Activated naive CD8-positive, alpha-beta T cell (primary cell): ENCODE results near the gene SLC25A23.

Source experiments
- H3K27ac Mint-ChIP-seq: one replicate; pipeline ENCODE4 v1.8.0; 2021; ENCODE audit warnings: mixed read lengths
- H3K27me3 Mint-ChIP-seq: one replicate; pipeline ENCODE4 v1.8.0; 2021; ENCODE audit warnings: mixed read lengths
- H3K36me3 Mint-ChIP-seq: one replicate; pipeline ENCODE4 v1.8.0; 2021; ENCODE audit warnings: mixed read lengths
- H3K4me1 Mint-ChIP-seq: one replicate; pipeline ENCODE4 v1.8.0; 2021; ENCODE audit warnings: low read depth, mixed read lengths
- H3K4me3 Mint-ChIP-seq: one replicate; pipeline ENCODE4 v1.8.0; 2021; ENCODE audit warnings: mild to moderate bottlenecking, mixed read lengths
- H3K9me3 Mint-ChIP-seq: one replicate; pipeline ENCODE4 v1.8.0; 2021; ENCODE audit warnings: low read depth, mixed read lengths

SLC25A23 gene

DNA sequence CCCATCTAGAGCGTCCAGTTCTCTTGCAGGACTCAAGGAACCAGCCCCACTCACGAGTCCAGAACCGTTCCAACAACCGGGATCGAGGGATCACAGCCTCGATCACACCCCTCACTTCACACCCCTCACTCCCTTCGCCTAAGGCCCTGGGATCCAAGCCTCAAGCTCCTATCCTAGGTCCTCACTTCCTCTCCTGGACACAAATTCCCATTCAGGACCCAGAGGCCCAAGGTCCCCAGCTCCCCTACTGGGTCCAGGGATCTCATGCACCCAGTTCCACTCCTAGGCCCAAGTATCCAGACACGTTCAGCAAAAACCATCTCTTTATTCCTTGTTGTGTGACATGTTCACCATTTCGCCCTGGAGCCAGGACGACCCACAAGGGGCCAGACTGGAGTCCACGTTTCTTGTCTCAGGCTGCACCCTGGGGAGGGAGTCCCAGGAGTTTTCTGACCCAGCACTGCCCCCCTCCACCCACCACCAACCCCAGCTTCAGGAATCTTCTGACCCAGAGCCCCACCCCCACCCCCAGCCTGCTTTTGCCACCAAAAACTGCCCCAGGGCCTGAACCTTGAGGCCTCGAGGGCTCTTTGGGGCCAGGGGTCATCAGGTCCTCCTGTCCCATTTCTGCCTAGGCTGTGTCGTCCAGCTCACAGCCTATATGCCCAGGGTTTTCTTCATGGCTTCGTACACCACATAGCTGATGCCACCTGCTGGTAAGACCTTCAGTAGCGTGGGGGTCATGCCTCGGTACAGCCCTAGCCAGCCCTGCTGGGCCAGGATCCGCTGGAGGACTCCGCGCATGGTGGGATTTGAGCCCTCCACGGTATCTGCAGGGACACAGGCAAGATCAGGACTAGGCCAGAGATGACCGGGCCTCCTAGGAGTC, 33.6 kb downstream of the SLC25A23 start:
- peak overlapping the region; percentile 83 for H3K4me3 Mint-ChIP-seq
- peak overlapping the region; percentile 90 for H3K27ac Mint-ChIP-seq
- H3K9me3 Mint-ChIP-seq, result no peaks in the 10 kb centered on the region
- no peaks in the 10 kb centered on the region for H3K27me3 Mint-ChIP-seq
- peaks cover 32% of the 10 kb centered on the region for H3K4me1 Mint-ChIP-seq
- H3K36me3 Mint-ChIP-seq, result no peaks in the 10 kb centered on the region

DNA sequence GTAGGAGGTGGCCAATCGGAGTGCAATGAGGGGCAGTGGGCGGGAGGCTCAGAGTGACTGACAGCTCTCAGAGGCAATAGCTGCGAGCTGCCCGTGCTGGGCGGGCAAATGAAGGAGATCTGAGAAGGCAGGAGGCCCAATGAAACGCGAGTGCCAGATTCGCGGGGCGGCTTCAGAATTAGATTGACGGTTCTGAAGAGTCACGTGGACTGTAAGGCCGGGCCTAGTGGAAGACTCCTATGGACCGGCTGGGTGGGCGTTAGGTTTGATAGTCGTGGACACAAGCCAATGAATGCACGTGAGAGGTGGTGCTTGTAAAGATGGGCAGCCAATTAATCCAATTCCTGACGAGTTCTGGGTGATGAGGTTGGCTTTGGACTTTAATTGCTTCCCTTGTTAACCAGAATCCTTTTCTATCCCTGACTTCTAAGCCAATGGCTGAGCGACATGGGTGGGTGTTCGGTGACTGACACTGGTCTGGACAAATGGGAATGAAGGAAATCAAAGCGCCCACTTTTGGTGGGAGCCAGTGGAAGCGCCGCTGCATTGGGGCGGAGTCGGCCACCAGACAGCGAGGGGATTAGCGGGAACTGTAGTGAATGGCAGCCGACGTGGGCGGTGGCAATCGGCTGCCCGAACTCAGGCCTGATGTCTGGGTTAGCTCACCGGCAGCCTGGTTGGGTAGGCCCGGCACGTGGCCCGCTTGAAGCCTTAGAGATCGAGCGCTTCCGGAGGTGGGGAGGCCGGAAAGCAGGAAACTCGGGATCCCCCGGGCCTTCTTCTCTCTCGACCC, 34.5 kb downstream of the SLC25A23 start:
- H3K9me3 Mint-ChIP-seq, result no peaks in the 10 kb centered on the region
- H3K27ac Mint-ChIP-seq, result peak overlapping the region; percentile 90
- peak overlapping the region; percentile 83 for H3K4me3 Mint-ChIP-seq
- no peaks in the 10 kb centered on the region for H3K27me3 Mint-ChIP-seq
- no peaks in the 10 kb centered on the region for H3K36me3 Mint-ChIP-seq
- H3K4me1 Mint-ChIP-seq, result peaks cover 33% of the 10 kb centered on the region

DNA sequence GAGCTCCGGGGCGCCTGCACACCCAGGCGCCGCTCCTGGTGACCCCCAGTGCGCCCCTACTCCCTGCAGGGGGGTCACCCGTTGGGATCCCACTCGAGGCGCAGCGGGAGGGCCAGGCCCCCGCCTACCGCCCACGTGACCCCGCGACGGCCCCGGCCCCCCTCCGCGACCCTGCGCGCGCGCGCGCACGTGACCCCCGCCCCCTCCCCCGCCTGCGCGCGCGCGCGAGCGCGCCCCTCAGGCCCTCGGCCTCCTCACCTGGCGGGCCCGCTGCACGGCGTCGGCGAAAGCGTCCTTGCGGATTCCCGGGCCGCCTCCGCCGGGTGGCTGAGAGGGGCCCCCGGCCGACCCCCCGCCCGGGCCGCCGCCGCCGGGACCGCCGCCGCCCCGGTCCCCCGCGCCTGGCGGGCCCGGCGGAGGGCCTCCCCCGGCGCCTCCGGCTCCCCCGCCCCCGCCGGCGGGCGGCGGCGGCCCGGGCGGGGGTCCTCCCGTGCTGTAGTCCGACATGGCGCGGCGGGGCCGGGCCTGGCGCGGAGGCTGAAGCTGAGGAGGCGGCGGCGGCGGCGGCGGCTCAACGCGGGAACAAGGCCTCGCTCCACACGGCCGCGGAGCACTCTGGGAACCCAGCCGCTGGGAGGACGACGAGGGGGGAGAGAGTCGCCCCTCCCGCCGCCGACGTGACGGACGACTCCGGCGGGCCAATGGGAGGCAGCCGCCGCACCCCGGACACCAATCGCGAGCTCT, 35.2 kb downstream of the SLC25A23 start, which contains the start of gene KHSRP:
TSS of gene KHSRP (minus strand) at position 617 of the 744 bp plus-strand sequence. CDS start at position 507, 110 bp downstream.
- no peaks in the 10 kb centered on the region for H3K9me3 Mint-ChIP-seq
- H3K27me3 Mint-ChIP-seq, result no peaks in the 10 kb centered on the region
- H3K4me3 Mint-ChIP-seq, result peak within 1 kb of the TSS; percentile 94
- no peaks in the 10 kb centered on the region for H3K36me3 Mint-ChIP-seq
- peaks cover 30% of the 10 kb centered on the region for H3K4me1 Mint-ChIP-seq
- peak within 1 kb of the TSS; percentile 90 for H3K27ac Mint-ChIP-seq

DNA sequence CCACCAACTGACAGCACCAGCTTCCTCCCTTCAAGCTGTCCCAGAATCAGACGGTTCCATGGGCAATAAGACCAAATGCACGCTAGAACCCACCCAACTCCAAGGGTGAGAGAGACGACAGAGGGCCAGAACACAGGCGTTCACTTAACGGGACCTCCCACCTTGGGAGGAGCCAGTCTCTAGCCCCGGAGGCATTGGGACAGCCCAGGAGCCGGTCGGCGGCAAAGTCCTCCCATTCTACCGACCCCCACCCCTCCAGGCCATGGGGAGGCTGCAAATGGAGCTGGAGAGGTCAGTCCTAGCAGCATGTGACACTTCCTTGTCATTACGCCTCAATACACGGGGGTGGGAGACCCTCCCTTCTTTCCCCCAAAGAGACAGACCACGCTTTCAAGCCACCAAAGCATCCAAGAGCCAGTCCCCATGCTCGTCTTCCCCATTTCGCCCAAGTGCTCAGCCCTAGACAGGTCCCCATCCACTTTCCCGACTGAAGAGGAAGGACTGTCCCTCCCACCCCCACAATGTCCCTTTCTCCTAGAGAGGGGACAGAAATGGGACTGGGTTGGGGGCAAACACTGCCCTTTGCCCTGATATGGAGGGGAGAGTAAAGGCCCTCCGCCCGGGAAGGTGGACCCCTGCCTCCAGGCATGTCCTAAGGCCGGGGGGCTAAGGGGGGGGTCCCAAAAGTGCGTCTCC, 35.9 kb downstream of the SLC25A23 start:
- Mint-ChIP-seq H3K4me3 (peak overlapping the region; percentile 94), H3K27me3 (no peaks in the 10 kb centered on the region), H3K27ac (peak overlapping the region; percentile 85), H3K9me3 (no peaks in the 10 kb centered on the region), H3K36me3 (no peaks in the 10 kb centered on the region), H3K4me1 (peaks cover 30% of the 10 kb centered on the region)

DNA sequence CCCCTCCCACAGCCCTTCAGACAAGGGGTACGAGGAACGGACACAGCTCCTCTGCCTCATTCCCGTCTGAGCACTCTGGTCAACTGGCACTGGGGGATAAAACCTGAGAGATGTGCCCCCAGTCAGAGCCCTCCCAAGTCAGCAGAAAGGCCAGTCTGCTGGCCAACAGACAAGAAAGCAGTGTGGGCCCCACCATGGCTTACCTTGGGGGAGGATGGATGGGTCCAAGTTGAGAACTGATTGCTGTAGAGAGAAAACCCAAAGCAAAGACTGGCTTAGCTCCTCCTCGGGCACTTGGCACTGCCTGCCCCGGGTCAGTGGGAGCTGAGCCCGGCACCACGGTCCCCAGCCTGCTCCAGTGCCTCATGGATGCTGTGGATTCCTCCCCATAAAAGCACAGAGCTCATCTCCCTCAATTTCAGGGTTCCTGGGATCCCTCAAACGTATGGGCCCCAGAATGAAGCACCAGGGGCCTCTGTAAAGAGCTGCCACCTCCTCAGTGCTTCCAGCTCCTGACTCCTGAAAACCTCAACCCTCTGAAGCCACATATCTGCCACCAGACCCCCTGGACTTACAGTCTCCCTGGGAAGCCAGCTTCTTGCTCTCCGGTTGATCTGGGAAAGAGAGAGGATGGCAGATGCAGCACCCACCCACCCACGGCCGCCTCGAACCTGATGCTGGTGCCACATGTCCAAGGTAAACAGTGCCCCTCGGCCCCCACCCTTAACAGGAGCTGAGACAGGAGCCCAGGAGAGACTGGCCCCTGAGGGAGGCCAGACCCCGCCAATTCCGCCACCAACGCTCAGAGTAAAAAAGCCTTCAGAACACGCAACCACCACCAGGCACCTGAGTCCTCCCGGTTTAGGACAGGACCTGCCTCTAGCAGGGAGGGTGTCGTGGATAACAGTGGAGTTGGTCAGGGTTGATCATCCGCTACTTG, 38.2 kb downstream of the SLC25A23 start:
- no peaks in the 10 kb centered on the region for H3K36me3 Mint-ChIP-seq
- peak overlapping the region; percentile 22 for H3K27ac Mint-ChIP-seq
- H3K4me3 Mint-ChIP-seq, result peak overlapping the region; percentile 94
- no peaks in the 10 kb centered on the region for H3K27me3 Mint-ChIP-seq
- no peaks in the 10 kb centered on the region for H3K9me3 Mint-ChIP-seq
- H3K4me1 Mint-ChIP-seq, result peaks cover 28% of the 10 kb centered on the region

DNA sequence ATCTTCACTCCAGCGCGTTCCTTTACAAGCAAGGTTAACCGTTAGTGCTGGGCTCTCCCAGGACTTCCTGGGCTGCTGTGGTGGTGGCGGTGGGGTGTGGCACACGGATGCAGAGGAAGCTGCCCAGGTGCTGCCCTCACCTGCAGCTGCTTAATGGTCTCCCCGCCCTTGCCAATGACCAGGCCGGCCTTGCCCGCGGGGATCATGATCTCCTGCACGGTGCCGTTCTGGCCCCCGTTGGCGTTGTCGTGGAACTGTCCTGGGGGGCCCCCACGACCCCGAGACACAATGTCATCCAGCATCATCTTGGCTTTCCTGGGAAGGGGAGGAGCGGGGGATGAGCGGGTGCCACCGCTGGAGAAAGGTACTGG, 41.0 kb downstream of the SLC25A23 start:
- H3K36me3 Mint-ChIP-seq, result no peaks in the 10 kb centered on the region
- H3K4me1 Mint-ChIP-seq, result peaks cover 20% of the 10 kb centered on the region
- H3K27ac Mint-ChIP-seq, result no peak overlapping the region
- no peak overlapping the region for H3K4me3 Mint-ChIP-seq
- no peaks in the 10 kb centered on the region for H3K9me3 Mint-ChIP-seq
- H3K27me3 Mint-ChIP-seq, result no peaks in the 10 kb centered on the region

DNA sequence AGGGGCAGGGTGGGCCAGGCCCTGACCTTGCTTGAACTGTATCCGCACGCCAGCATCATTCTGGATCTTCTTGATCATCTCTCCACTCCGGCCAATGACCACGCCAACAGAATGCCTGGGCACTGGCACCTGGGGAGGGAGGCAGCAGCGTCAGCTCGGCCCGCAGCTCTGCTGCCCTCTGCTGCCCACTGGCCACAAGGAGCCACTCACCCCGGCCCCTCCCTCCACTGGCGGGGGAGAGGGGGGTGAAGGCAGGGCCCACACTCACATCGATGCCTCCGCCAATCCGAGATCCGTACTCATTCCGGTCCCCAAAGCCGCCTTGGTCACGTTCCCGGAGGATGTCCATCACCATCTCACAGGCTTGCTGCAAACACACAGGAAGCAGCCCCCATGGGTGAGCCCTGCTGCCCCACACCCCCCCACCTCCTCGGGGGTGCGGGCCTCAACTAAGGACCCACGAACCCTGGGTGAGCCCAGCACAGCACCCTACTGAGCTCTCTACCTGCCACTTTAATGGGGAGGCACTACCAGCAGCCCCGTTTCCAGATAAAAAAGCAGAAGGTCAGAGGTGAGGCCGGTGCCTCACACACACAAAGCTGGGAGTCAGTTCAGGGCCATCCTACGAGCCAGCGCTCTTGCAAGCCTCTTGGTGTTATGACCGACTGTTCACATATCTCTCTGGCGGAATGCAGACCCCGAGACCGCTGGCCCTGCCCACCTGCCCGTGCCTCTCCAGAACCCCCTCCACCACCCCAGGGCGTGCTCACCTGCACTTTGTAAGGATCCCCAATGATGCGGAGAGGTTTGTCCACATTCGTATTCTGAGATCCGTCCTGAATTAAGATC, 41.7 kb downstream of the SLC25A23 start:
- Mint-ChIP-seq H3K36me3 (no peaks in the 10 kb centered on the region), H3K4me3 (no peak overlapping the region), H3K27me3 (no peaks in the 10 kb centered on the region), H3K27ac (no peak overlapping the region), H3K9me3 (no peaks in the 10 kb centered on the region), H3K4me1 (peaks cover 14% of the 10 kb centered on the region)

DNA sequence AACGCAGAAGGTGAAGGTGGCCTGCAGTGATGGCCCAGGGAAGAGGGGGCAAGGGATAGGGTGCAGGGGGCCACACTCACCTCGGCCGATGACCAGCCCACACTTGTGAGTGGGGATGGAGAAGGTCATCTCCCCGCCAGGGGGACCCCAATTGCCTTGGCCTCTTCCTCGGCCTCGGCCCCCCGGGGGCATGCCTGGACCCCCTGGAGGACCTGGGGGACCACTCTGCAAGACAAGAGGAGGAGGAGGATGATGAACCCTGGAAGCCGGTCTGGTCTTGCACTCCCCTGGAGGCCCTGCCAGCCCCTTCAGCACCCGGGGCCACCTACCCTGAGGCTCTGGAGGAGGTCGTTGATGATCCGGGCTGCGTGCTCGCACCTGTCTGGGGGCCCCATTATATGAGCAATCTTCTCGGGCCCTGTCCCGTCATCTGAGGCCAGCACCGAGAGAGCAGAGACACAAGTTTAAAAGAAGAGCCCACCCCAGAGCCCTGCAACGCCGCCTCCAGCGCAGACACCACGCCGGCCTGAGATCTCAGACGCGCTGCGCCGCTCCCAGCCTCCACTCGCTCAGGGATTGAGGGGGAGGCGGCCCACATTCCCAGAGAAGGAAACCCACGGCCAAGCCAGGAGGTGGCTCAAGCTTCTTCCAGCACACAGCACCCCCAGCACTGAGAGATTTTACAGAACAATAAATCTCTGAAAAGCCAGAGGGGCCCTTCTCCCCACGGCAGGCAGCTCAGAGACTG, 42.8 kb downstream of the SLC25A23 start:
- Mint-ChIP-seq H3K9me3 (no peaks in the 10 kb centered on the region), H3K27ac (no peak overlapping the region), H3K4me3 (no peak overlapping the region), H3K27me3 (no peaks in the 10 kb centered on the region), H3K36me3 (no peaks in the 10 kb centered on the region), H3K4me1 (peaks cover 4% of the 10 kb centered on the region)

DNA sequence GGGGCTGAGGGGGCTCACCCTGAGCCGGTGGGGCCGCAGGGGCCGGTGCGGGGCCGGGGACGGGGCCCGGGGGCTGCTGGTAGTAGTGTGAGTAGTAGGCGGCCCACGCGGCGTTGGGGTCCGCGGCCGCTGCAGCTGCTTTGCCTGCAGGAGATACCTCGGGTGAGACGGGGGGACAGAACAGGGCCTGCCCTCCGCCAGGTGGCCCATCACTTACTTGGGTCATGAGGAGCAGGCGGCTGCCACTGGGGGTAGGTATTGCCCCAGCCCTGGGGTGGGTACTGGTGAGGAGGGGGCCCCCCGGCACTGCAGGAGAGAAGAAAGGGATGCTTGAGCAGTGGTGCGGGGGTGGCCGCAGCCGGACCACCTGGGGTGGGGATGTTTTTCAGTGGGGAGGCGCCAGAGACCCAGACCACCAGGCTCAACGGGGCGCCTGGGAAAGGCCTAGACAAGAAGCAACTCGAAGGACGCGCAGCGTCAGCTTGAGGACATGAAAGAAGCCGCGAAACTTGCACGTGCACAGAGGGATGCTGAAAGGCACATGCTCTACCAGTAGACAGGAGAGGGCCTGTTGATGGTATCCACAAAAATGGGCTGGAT, 43.9 kb downstream of the SLC25A23 start:
- H3K9me3 Mint-ChIP-seq, result no peaks in the 10 kb centered on the region
- no peaks in the 10 kb centered on the region for H3K36me3 Mint-ChIP-seq
- no peak overlapping the region for H3K27ac Mint-ChIP-seq
- no peak overlapping the region for H3K4me3 Mint-ChIP-seq
- H3K4me1 Mint-ChIP-seq, result peaks cover under 1% of the 10 kb centered on the region
- no peaks in the 10 kb centered on the region for H3K27me3 Mint-ChIP-seq

DNA sequence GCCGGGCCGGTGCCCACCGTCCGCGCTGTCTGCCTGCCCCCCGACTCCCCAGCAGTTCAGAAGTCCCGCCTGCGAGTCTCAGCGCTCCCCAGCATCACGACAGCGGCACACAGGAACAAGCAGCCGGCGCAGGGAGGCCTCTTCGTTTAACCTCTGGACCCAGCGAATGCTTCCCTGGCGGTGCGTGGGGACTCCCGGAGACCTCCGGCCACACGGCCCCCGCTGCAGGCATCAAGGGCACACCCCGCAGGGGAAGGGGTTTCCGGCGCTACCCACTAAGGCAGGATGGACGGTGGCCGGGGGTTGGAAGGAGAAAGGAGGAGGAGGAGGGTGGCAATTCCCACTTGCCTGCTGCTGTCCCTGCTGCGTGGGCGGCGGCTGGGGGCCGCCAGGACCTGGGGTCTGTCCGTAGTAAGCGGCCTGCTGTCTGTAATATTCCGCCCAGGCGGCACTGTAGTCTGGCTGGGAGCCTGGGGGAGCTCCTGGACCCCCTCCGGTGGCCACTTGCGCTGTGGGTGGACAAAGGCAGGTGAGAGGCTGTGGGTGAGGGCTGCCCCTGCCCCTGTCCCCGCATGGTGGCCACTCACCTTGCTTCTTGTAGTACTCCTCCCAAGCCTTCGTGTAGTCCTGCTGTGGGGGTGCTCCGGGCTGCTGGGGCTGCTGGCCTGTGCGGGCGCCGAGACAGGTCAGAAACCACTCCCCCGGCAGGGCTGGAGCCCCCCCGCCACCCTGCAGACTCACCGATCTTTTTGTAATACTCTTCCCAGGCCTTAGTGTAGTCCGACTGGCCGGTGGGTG, 44.6 kb downstream of the SLC25A23 start:
- Mint-ChIP-seq H3K36me3 (no peaks in the 10 kb centered on the region), H3K4me3 (no peak overlapping the region), H3K27me3 (no peaks in the 10 kb centered on the region), H3K27ac (no peak overlapping the region), H3K4me1 (no peaks in the 10 kb centered on the region), H3K9me3 (no peaks in the 10 kb centered on the region)

DNA sequence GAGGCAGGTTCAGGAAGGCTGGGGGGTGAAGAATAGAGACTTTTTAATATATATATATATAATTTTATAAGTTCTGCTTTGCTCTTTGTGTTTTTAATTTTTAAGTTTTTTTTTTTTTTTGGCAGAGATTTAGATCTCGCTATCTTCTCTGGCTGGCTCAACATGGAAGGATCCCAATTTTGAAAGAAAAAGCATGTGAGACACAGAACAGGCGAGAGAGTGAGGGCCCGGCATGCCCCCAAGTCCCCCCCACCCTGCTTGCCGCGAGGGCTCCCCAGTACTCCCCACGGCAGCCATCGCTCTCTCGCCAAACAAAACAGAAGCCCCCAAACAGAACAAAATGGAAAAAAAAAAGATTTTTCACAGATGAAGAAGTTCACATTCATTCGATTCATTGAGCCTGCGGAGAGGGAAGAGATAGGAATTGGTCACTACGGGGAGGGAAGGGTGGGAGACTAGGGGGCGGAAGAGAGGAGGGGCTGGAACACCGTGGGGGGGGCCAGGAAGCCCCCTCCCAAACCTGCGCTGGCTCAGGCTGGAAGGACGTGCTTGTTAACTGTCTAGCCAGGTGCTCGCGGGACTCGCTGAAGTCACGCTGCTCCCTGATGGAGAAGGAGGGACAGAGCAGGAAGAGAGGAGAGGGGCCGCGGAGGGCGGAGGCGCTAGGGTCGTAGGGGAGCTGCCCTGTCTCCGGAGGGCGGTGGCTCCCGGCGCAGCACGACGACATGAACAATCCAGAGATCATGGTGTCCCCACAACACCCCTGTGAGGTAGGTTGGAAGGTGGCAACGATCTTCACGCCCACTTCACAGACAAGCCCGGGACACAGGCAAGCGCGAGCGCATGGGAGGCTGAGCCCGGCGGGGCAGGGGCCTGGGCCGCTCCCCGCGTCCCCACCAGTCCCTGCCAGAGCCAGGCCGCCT, 45.6 kb downstream of the SLC25A23 start:
- H3K4me3 Mint-ChIP-seq, result no peak overlapping the region
- no peaks in the 10 kb centered on the region for H3K9me3 Mint-ChIP-seq
- H3K36me3 Mint-ChIP-seq, result no peaks in the 10 kb centered on the region
- H3K27ac Mint-ChIP-seq, result no peak overlapping the region
- H3K4me1 Mint-ChIP-seq, result no peaks in the 10 kb centered on the region
- H3K27me3 Mint-ChIP-seq, result no peaks in the 10 kb centered on the region
